Measurements from ENCODE around the gene MYMX.

Gene MYMX

DNA sequence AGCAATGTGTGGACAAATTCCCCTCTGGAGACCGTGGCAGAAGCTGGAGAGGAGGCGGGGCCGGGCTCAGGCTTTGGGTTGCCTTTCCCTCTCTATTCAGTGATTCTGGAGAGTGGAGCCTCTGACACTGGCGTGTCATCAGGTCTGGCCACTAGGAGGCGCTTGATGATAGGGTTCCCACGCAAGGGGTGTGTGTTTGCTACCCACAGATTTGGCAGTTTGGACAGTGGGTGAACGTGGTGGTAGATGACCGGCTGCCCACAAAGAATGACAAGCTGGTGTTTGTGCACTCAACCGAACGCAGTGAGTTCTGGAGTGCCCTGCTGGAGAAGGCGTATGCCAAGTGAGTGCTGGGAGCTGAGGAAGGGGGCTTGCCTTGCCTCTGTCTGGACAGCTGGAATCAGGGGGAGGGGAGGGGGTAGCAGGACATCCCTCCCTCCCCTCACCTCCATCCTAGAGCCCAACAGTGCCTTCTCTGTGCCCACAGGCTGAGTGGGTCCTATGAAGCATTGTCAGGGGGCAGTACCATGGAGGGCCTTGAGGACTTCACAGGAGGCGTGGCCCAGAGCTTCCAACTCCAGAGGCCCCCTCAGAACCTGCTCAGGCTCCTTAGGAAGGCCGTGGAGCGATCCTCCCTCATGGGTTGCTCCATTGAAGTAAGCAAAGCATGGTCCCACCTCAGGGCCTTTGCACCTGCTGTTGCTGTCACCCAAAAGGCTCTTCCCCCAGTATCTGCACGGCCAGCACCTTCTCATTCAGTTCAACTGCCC, 43.8 kb upstream of the MYMX start:
- peak; percentile 76 for TF ChIP-seq CTCF (IDR thresholded peaks at IDR 0.05)
- Mint-ChIP-seq H3K36me3 (ENCODE audit: low read depth) (no peaks in the 10 kb centered on the region), H3K9me3 (no peaks in the 10 kb centered on the region), H3K4me1 (peaks cover 28% of the 10 kb centered on the region), H3K4me3 (no peak overlapping the region), H3K27me3 (ENCODE audit: low read depth, poor library complexity) (peaks cover 20% of the 10 kb centered on the region), H3K27ac (no peak overlapping the region)
- DNase-seq = peak; percentile 87

- no peak for TF ChIP-seq CTCF (IDR thresholded peaks at IDR 0.05)
- Mint-ChIP-seq H3K9me3 (no peaks in the 10 kb centered on the region), H3K27ac (no peak overlapping the region), H3K4me1 (peaks cover 28% of the 10 kb centered on the region), H3K27me3 (ENCODE audit: low read depth, poor library complexity) (peaks cover 14% of the 10 kb centered on the region), H3K4me3 (no peak overlapping the region), H3K36me3 (ENCODE audit: low read depth) (no peaks in the 10 kb centered on the region)
- DNase-seq = no peak
Measured at GRCh38 chr6:44176130-44176761, 40.5 kb upstream of the MYMX start.

GRCh38 chr6:44176762-44177509, 39.8 kb upstream of the MYMX start:
- H3K36me3 Mint-ChIP-seq (ENCODE audit: low read depth) = no peaks in the 10 kb centered on the region
- no peaks in the 10 kb centered on the region for H3K9me3 Mint-ChIP-seq
- DNase-seq = no peak
- H3K4me1 Mint-ChIP-seq = peaks cover 28% of the 10 kb centered on the region
- no peak for TF ChIP-seq CTCF (IDR thresholded peaks at IDR 0.05)
- peaks cover 11% of the 10 kb centered on the region for H3K27me3 Mint-ChIP-seq (ENCODE audit: low read depth, poor library complexity)
- no peak overlapping the region for H3K4me3 Mint-ChIP-seq
- H3K27ac Mint-ChIP-seq = no peak overlapping the region

DNA sequence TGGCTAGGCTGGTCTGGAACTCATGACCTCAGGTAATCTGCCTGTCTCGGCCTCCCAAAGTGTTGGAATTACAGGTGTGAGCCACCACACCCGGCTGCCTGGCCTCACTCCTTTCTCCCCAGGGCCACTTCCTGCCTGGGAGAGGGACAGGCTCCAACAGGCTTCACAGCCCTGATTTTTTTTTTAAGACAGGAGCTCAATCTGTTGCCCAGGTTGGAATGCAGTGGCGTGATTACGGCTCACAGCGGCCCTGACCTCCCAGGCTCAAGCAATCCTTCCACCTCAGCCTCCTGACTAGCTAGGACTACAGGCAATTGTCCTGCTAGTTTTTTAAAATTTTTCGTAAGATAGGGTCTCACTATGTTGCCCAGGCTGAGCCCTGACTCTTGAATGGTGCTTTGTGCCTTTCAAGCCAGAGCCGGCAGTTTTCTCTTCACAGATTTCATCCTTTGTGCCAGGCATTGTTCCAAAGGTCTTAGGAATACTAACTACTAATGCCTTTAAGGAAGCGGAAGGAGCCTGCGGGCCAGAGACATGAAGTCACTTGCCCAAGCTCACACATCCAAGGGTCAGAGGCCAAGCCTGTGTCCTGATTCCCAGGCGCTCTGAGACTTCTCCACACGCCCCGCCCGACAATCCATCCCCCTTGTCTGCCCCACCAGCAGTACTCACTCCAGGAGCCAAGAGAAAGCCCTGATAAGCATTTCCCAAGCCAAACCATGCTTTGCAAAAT, 38.9 kb upstream of the MYMX start:
- H3K4me3 Mint-ChIP-seq = no peak overlapping the region
- peaks cover 9% of the 10 kb centered on the region for H3K27me3 Mint-ChIP-seq (ENCODE audit: low read depth, poor library complexity)
- TF ChIP-seq CTCF (IDR thresholded peaks at IDR 0.05) = no peak
- H3K36me3 Mint-ChIP-seq (ENCODE audit: low read depth) = no peaks in the 10 kb centered on the region
- peaks cover 20% of the 10 kb centered on the region for H3K4me1 Mint-ChIP-seq
- no peak overlapping the region for H3K27ac Mint-ChIP-seq
- no peak for DNase-seq
- H3K9me3 Mint-ChIP-seq = no peaks in the 10 kb centered on the region

DNA sequence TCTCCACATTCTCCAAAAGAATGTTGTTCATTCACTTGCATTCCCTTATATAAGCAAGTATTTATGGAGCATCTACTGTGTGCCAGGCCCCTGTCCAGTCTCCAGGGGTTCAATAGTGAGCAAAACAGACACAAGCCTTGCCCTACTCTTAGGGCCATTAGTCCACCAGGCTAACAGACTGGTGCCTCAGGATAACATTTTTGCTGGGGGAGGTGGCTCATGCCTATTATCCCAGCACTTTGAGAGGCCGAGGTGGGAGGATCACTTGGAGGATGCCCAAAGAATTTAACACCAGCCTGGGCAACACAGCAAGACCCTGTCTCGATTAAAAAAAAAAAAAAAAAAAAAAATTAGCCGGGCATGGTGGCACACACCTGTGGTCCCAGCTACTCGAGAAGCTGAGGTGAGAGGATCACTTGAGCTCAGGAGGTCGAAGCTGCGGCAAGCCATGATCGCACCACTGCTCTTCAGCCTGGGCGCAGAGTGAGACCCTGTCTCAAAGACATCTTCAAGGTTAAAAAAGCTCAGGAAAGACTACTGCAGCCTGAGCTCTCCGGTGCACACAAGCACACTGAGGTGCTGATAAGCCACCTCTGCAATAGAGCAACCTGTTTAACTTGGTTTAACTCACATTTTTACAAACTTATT, 38.2 kb upstream of the MYMX start:
- no peaks in the 10 kb centered on the region for H3K36me3 Mint-ChIP-seq (ENCODE audit: low read depth)
- H3K27me3 Mint-ChIP-seq (ENCODE audit: low read depth, poor library complexity) = peaks cover 9% of the 10 kb centered on the region
- H3K4me3 Mint-ChIP-seq = no peak overlapping the region
- no peak overlapping the region for H3K27ac Mint-ChIP-seq
- no peak for DNase-seq
- no peak for TF ChIP-seq CTCF (IDR thresholded peaks at IDR 0.05)
- peaks cover 18% of the 10 kb centered on the region for H3K4me1 Mint-ChIP-seq
- no peaks in the 10 kb centered on the region for H3K9me3 Mint-ChIP-seq
